ENCODE data around the gene GNAZ.

GRCh38 chr22:23153994-23154393 is 83.7 kb downstream of the GNAZ start:
- TF ChIP-seq EZH2 (optimal IDR thresholded peaks at IDR 0.05; ENCODE audit: low read depth, low read length) = no peak
- TF ChIP-seq, protein P1, sequence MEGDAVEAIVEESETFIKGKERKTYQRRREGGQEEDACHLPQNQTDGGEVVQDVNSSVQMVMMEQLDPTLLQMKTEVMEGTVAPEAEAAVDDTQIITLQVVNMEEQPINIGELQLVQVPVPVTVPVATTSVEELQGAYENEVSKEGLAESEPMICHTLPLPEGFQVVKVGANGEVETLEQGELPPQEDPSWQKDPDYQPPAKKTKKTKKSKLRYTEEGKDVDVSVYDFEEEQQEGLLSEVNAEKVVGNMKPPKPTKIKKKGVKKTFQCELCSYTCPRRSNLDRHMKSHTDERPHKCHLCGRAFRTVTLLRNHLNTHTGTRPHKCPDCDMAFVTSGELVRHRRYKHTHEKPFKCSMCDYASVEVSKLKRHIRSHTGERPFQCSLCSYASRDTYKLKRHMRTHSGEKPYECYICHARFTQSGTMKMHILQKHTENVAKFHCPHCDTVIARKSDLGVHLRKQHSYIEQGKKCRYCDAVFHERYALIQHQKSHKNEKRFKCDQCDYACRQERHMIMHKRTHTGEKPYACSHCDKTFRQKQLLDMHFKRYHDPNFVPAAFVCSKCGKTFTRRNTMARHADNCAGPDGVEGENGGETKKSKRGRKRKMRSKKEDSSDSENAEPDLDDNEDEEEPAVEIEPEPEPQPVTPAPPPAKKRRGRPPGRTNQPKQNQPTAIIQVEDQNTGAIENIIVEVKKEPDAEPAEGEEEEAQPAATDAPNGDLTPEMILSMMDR (IDR thresholded peaks at IDR 0.05; ENCODE audit: low read length) = no peak
